GM21576 (cell line): Measurements from ENCODE around the gene NPLOC4.
"Not testable (repeated sequence)": the region's sequence is repeated elsewhere in the genome, so short reads cannot be mapped to it uniquely, and the experiment has no call there.

Experiments
- ATAC-seq: cut with Tn5 transposase; IDR thresholded peaks from one replicate; pipeline ENCODE4 v1.9.1; 2021; ENCODE audit warnings: mild to moderate bottlenecking, moderate library complexity; ENCODE audit not compliant: unreplicated experiment

The NPLOC4 gene

GRCh38 chr17:81636505-81637288, at the start of gene NPLOC4, which contains the start of gene TSPAN10:
NPLOC4 (minus strand) TSS chr17:81637112; CDS start chr17:81636930, 182 bp downstream.
TSPAN10 (plus strand) TSS chr17:81637196; CDS start chr17:81642413, 5,217 bp downstream.
- peak; percentile 68 for ATAC-seq

GRCh38 chr17:81686614-81687013, 49.7 kb upstream of the NPLOC4 start:
- ATAC-seq = no peak

- ATAC-seq = no peak
Observed at GRCh38 chr17:81685108-81685507, 48.2 kb upstream of the NPLOC4 start.

- no peak for ATAC-seq
Observed at GRCh38 chr17:81684442-81684911, 47.6 kb upstream of the NPLOC4 start.

- peak; percentile 90 for ATAC-seq
Observed at GRCh38 chr17:81683584-81684441, 46.9 kb upstream of the NPLOC4 start, which contains the start of the genes ARL16 and HGS. ARL16 (minus strand) TSS chr17:81683797; CDS start chr17:81683753, 44 bp downstream. HGS (plus strand) TSS chr17:81684011; CDS start chr17:81684067, 56 bp downstream.

GRCh38 chr17:81683208-81683583, 46.3 kb upstream of the NPLOC4 start:
- peak; percentile 9 for ATAC-seq

- ATAC-seq = no peak
Observed at GRCh38 chr17:81682565-81683207, 45.8 kb upstream of the NPLOC4 start.

GRCh38 chr17:81681672-81682071, 44.8 kb upstream of the NPLOC4 start:
- ATAC-seq = no peak

- no peak for ATAC-seq
Observed at GRCh38 chr17:81680150-81680549, 43.2 kb upstream of the NPLOC4 start.

- no peak for ATAC-seq
Observed at GRCh38 chr17:81676906-81677305, 40.0 kb upstream of the NPLOC4 start.

GRCh38 chr17:81675515-81676221, 38.8 kb upstream of the NPLOC4 start:
- not testable (repeated sequence) for ATAC-seq

GRCh38 chr17:81673561-81674258, 36.8 kb upstream of the NPLOC4 start:
- no peak for ATAC-seq

- no peak for ATAC-seq
Observed at GRCh38 chr17:81672954-81673353, 36.0 kb upstream of the NPLOC4 start.

- ATAC-seq = no peak
Observed at GRCh38 chr17:81672504-81672903, 35.6 kb upstream of the NPLOC4 start.

GRCh38 chr17:81667754-81668153, 30.8 kb upstream of the NPLOC4 start:
- no peak for ATAC-seq

- ATAC-seq = peak; percentile 90
Observed at GRCh38 chr17:81666342-81667191, 29.7 kb upstream of the NPLOC4 start, which contains the start of the genes CCDC137 and OXLD1. CCDC137 (plus strand) TSS chr17:81666737; CDS start chr17:81666767, 30 bp downstream. OXLD1 (minus strand) TSS chr17:81666605; CDS start chr17:81666577, 28 bp downstream.

GRCh38 chr17:81666092-81666341, 29.1 kb upstream of the NPLOC4 start:
- peak; percentile 13 for ATAC-seq

- ATAC-seq = peak; percentile 6
Observed at GRCh38 chr17:81665205-81666091, 28.5 kb upstream of the NPLOC4 start.
